ENCODE data around the gene ZNF236. TPM values are rescaled to one million over a fixed set of nuclear protein-coding genes. Genes with fewer than 3 reads are reported as not detected.

ZNF236 gene
- total RNA-seq, 1 donor from 2014 or later = 19.4 TPM

- peaks cover 6% of the 10 kb centered on the region for H3K4me1 Mint-ChIP-seq (ENCODE audit: unreplicated experiment)
- peaks cover 19% of the 10 kb centered on the region for H3K36me3 Mint-ChIP-seq (ENCODE audit: low read depth, unreplicated experiment)
- H3K4me3 Mint-ChIP-seq (ENCODE audit: unreplicated experiment) = no peak overlapping the region
- H3K9me3 Mint-ChIP-seq (ENCODE audit: unreplicated experiment) = no peaks in the 10 kb centered on the region
- H3K27ac Mint-ChIP-seq (ENCODE audit: unreplicated experiment) = no peak overlapping the region
- H3K27me3 Mint-ChIP-seq (ENCODE audit: unreplicated experiment) = peaks cover 3% of the 10 kb centered on the region
- TF ChIP-seq CTCF (IDR thresholded peaks at IDR 0.05; ENCODE audit: unreplicated experiment) = no peak
- DNase-seq (ENCODE audit: low spot score) = no peak
These were observed 66.8 kb downstream of the ZNF236 start for GRCh38 chr18:76889091-76889699.

GRCh38 chr18:76892832-76893231, 70.5 kb downstream of the ZNF236 start:
- peaks cover 6% of the 10 kb centered on the region for H3K4me1 Mint-ChIP-seq (ENCODE audit: unreplicated experiment)
- no peak overlapping the region for H3K27ac Mint-ChIP-seq (ENCODE audit: unreplicated experiment)
- no peak overlapping the region for H3K4me3 Mint-ChIP-seq (ENCODE audit: unreplicated experiment)
- H3K9me3 Mint-ChIP-seq (ENCODE audit: unreplicated experiment) = no peaks in the 10 kb centered on the region
- TF ChIP-seq CTCF (IDR thresholded peaks at IDR 0.05; ENCODE audit: unreplicated experiment) = no peak
- DNase-seq (ENCODE audit: low spot score) = no peak
- peaks cover 3% of the 10 kb centered on the region for H3K27me3 Mint-ChIP-seq (ENCODE audit: unreplicated experiment)
- peaks cover 27% of the 10 kb centered on the region for H3K36me3 Mint-ChIP-seq (ENCODE audit: low read depth, unreplicated experiment)

- H3K36me3 Mint-ChIP-seq (ENCODE audit: low read depth, unreplicated experiment) = peaks cover 41% of the 10 kb centered on the region
- no peak for DNase-seq (ENCODE audit: low spot score)
- no peak overlapping the region for H3K4me3 Mint-ChIP-seq (ENCODE audit: unreplicated experiment)
- no peak overlapping the region for H3K27ac Mint-ChIP-seq (ENCODE audit: unreplicated experiment)
- H3K27me3 Mint-ChIP-seq (ENCODE audit: unreplicated experiment) = no peaks in the 10 kb centered on the region
- H3K9me3 Mint-ChIP-seq (ENCODE audit: unreplicated experiment) = no peaks in the 10 kb centered on the region
- peaks cover 6% of the 10 kb centered on the region for H3K4me1 Mint-ChIP-seq (ENCODE audit: unreplicated experiment)
- TF ChIP-seq CTCF (IDR thresholded peaks at IDR 0.05; ENCODE audit: unreplicated experiment) = no peak
These were observed 72.4 kb downstream of the ZNF236 start for GRCh38 chr18:76894566-76895346.

- no peak for TF ChIP-seq CTCF (IDR thresholded peaks at IDR 0.05; ENCODE audit: unreplicated experiment)
- H3K4me3 Mint-ChIP-seq (ENCODE audit: unreplicated experiment) = no peak overlapping the region
- H3K9me3 Mint-ChIP-seq (ENCODE audit: unreplicated experiment) = no peaks in the 10 kb centered on the region
- H3K27ac Mint-ChIP-seq (ENCODE audit: unreplicated experiment) = no peak overlapping the region
- no peaks in the 10 kb centered on the region for H3K27me3 Mint-ChIP-seq (ENCODE audit: unreplicated experiment)
- peaks cover 5% of the 10 kb centered on the region for H3K4me1 Mint-ChIP-seq (ENCODE audit: unreplicated experiment)
- peaks cover 42% of the 10 kb centered on the region for H3K36me3 Mint-ChIP-seq (ENCODE audit: low read depth, unreplicated experiment)
- no peak for DNase-seq (ENCODE audit: low spot score)
These were observed 73.1 kb downstream of the ZNF236 start for GRCh38 chr18:76895498-76895897.

GRCh38 chr18:76896677-76897076, 74.3 kb downstream of the ZNF236 start:
- Mint-ChIP-seq H3K9me3 (ENCODE audit: unreplicated experiment) (no peaks in the 10 kb centered on the region), H3K27me3 (ENCODE audit: unreplicated experiment) (no peaks in the 10 kb centered on the region), H3K4me1 (ENCODE audit: unreplicated experiment) (no peaks in the 10 kb centered on the region), H3K36me3 (ENCODE audit: low read depth, unreplicated experiment) (peaks cover 39% of the 10 kb centered on the region), H3K27ac (ENCODE audit: unreplicated experiment) (no peak overlapping the region), H3K4me3 (ENCODE audit: unreplicated experiment) (no peak overlapping the region)
- DNase-seq (ENCODE audit: low spot score) = no peak
- TF ChIP-seq CTCF (IDR thresholded peaks at IDR 0.05; ENCODE audit: unreplicated experiment) = no peak

All from endothelial cell (in vitro differentiated cells).